ENCODE results near the gene KIAA0825. TPM values are rescaled to one million over a fixed set of nuclear protein-coding genes. Genes with fewer than 3 reads are reported as not detected.
"Not testable (repeated sequence)": the region's sequence is repeated elsewhere in the genome, so short reads cannot be mapped to it uniquely, and the experiment has no call there.

Gene KIAA0825
- total RNA-seq, 1 experiment from 2014 or later, result 1.9 TPM

DNA sequence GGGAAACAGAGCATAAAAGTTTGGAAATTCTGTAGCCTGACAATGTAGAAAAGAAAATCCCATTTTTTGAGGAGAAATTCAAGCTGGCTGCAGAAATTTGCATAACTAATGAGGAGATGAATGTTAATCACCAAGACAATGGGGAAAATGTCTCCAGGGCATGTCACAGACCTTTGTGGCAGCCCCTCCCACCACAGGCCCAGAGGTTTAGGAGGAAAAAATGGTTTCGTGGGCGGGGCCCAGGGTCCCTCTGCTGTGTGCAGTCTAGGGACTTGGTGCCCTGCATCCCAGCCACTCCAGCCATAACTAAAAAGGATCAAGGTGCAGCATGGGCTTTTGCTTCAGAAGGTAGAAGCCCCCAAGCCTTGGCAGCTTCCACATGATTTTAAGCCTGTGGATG is 502.1 kb downstream of the KIAA0825 start:
- H3K9me3 ChIP-seq (replicated peaks); H3K4me3 ChIP-seq; H3K27me3 ChIP-seq (replicated peaks); H3K27ac ChIP-seq; DNase-seq (ENCODE audit: low read depth in 1 of 2, low spot score in 2 of 2); H3K36me3 ChIP-seq; H3K4me1 ChIP-seq (replicated peaks): not testable (repeated sequence)

DNA sequence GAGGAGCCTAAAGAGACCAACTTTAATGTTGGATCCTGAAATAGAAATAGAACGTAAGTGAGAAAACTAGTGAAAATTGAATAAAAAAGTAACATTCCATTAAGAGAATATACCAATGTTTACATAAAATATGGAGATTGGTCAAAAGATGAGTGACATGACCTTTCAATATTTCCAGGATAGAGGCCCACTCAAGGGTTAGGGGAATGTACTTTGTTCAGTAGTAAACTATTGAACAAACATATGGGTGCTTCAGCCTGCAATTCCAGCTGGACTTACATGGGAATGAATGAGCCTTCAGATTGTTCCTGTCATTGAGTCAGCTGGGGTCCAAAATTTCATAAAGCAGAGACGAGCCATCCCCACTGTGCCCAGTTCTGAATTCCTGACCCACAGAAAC is 505.3 kb downstream of the KIAA0825 start:
- DNase-seq (ENCODE audit: low read depth in 1 of 2, low spot score in 2 of 2), result no peak
- peaks cover 5% of the 10 kb centered on the region; the same call in 1 of the 2 replicates for H3K9me3 ChIP-seq (replicated peaks)
- no peaks in the 10 kb centered on the region for H3K27me3 ChIP-seq (replicated peaks)
- H3K36me3 ChIP-seq, result peaks cover 3% of the 10 kb centered on the region; the same call in 1 of the 2 replicates
- no peak overlapping the region for H3K27ac ChIP-seq
- H3K4me3 ChIP-seq, result no peak overlapping the region
- peaks cover 10% of the 10 kb centered on the region for H3K4me1 ChIP-seq (replicated peaks)

DNA sequence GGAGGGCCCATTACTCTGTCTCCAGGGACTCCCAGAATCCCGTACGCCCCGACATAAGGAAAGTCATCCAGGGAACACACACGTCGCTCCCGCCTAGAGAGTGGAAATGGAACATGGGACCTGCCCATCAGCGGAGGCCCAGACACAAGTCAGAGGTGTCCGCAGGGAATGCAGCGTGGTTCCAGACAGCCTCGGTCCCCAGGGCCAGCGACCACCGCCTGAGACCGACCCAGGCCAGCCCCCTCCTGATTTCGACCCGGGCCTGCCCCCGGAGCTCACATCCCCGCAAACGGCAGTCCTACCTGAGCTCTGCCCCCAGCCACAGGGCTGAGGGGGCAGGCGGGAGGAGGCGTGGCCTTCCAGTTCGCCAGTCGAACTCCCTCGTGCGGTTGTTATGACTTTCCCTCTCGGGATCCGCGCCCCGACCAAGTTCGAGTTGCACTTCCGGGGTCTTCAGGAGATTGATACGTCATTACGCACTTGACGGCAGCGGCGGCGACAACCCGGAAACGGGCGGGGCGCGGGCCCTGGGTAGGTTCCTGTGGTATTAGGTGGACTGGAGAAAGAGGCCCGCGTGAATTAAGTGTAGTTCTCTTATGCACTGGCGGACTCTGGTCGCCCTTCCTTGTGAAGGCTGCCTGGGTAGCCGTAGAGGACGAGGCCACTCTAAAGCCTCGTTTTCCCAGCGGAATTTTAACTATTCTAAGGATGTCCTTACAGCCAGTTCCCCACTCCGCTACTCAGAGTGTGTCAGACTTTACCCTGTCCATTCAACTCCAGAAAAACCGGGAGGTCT is 507.0 kb downstream of the KIAA0825 start:
- peaks cover 10% of the 10 kb centered on the region for H3K4me1 ChIP-seq (replicated peaks)
- H3K27ac ChIP-seq, result peak overlapping the region; percentile 81
- peak overlapping the region; percentile 66 for H3K4me3 ChIP-seq
- H3K9me3 ChIP-seq (replicated peaks), result no peaks in the 10 kb centered on the region; the same call in 1 of the 2 replicates
- H3K27me3 ChIP-seq (replicated peaks), result no peaks in the 10 kb centered on the region
- peak; percentile 94 to 96 for DNase-seq (ENCODE audit: low read depth in 1 of 2, low spot score in 2 of 2)
- H3K36me3 ChIP-seq, result peaks cover 3% of the 10 kb centered on the region; the same call in 1 of the 2 replicates

DNA sequence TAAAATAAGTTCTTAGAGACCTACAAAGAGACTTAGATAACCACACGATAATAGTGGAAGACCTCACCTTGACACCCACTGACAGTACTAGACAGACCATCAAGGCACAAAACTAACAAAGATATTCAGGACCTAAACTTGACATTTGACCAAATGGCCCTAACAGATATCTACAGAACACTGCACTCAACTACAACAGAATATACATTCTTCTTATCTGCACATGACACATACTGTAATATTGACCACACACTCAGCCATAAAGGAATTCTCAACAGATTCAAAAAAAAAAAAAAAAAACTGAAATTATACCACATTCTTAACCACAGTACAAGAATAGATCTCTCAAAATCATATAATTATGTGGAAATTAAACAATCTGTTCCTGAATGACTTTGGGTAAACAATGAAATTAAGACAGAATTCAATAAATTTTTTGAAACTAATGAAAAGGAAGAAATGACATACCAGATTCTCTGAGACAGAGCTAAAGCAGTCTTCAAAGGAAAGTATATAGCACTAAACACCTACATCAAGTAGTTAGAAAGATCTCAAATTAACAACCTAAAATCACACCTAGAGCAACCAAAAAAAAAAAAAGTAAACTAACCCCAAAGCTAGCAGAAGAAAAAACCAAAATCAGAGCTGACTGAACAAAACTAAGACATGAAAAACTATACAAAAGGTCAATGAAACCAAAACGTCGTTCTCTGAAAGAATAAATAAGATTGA is 514.7 kb downstream of the KIAA0825 start:
- H3K36me3 ChIP-seq, result peaks cover 2% of the 10 kb centered on the region; the same call in 1 of the 2 replicates
- H3K4me3 ChIP-seq, result no peak overlapping the region
- DNase-seq (ENCODE audit: low read depth in 1 of 2, low spot score in 2 of 2), result no peak
- H3K4me1 ChIP-seq (replicated peaks), result no peaks in the 10 kb centered on the region
- no peaks in the 10 kb centered on the region; the same call in 1 of the 2 replicates for H3K9me3 ChIP-seq (replicated peaks)
- H3K27me3 ChIP-seq (replicated peaks), result no peaks in the 10 kb centered on the region
- no peak overlapping the region for H3K27ac ChIP-seq

Other genes starting within 250 kb of the KIAA0825 start
- 7.1 and 19.9 TPM in 2 replicates for gene SLF1, start 65 bp upstream of the KIAA0825 start, total RNA-seq (2014; rRNA removed; shearing (Covaris generic))